ENCODE measurements around the gene STKLD1. TPM values are rescaled to one million over a fixed set of nuclear protein-coding genes. Genes with fewer than 3 reads are reported as not detected.
"Not testable (repeated sequence)": the region's sequence is repeated elsewhere in the genome, so short reads cannot be mapped to it uniquely, and the experiment has no call there.

Gene STKLD1
- total RNA-seq, 2 experiments from 2014 or later: 0.69 to 0.90 TPM

GRCh38 chr9:133389025-133389557 is 12.9 kb downstream of the STKLD1 start:
- Mint-ChIP-seq H3K4me3 (no peak overlapping the region), H3K4me1 (ENCODE audit: low read depth) (no peaks in the 10 kb centered on the region), H3K27me3 (peaks cover 10% of the 10 kb centered on the region), H3K9me3 (no peaks in the 10 kb centered on the region), H3K27ac (no peak overlapping the region), H3K36me3 (no peaks in the 10 kb centered on the region)
- DNase-seq: no peak
- intact Hi-C loops (cut with micrococcal nuclease): no loop called here
- ChIA-PET POLR2A (interaction anchor here (0.6 kb wide), 1 partner anchor 426 kb away, joined by 3 read pairs; no protein-coding TSS in a partner anchor), CTCF (no interaction called here)

- H3K27me3 Mint-ChIP-seq: peaks cover 10% of the 10 kb centered on the region
- no peak for DNase-seq
- H3K4me3 Mint-ChIP-seq: no peak overlapping the region
- no peaks in the 10 kb centered on the region for H3K4me1 Mint-ChIP-seq (ENCODE audit: low read depth)
- intact Hi-C loops (cut with micrococcal nuclease): no loop called here
- no peaks in the 10 kb centered on the region for H3K9me3 Mint-ChIP-seq
- H3K27ac Mint-ChIP-seq: no peak overlapping the region
- ChIA-PET CTCF (interaction anchor here (1.1 kb wide), 1 partner anchor 13 kb away, joined by 3 read pairs; the partner anchor contains the start of gene STKLD1), POLR2A (interaction anchor here (0.6 kb wide), 1 partner anchor 427 kb away, joined by 3 read pairs; no protein-coding TSS in a partner anchor)
- H3K36me3 Mint-ChIP-seq: no peaks in the 10 kb centered on the region
Measured at GRCh38 chr9:133389562-133389961, 13.4 kb downstream of the STKLD1 start.

- no peak for DNase-seq
- ChIA-PET CTCF (no interaction called here), POLR2A (no interaction called here)
- Mint-ChIP-seq H3K36me3 (no peaks in the 10 kb centered on the region), H3K9me3 (no peaks in the 10 kb centered on the region), H3K4me1 (ENCODE audit: low read depth) (no peaks in the 10 kb centered on the region), H3K27me3 (peaks cover 10% of the 10 kb centered on the region), H3K4me3 (no peak overlapping the region), H3K27ac (no peak overlapping the region)
- intact Hi-C loops (cut with micrococcal nuclease): no loop called here
Measured at GRCh38 chr9:133390713-133391112, 14.5 kb downstream of the STKLD1 start.

GRCh38 chr9:133391449-133391848 is 15.3 kb downstream of the STKLD1 start:
- CTCF ChIA-PET: not testable (repeated sequence)

GRCh38 chr9:133392308-133392707 is 16.1 kb downstream of the STKLD1 start:
- H3K36me3 Mint-ChIP-seq; H3K4me3 Mint-ChIP-seq; DNase-seq; CTCF ChIA-PET; H3K4me1 Mint-ChIP-seq (ENCODE audit: low read depth); H3K9me3 Mint-ChIP-seq; POLR2A ChIA-PET; intact Hi-C loops (cut with micrococcal nuclease); H3K27ac Mint-ChIP-seq: not testable (repeated sequence)
- peaks cover 10% of the 10 kb centered on the region for H3K27me3 Mint-ChIP-seq

More at GRCh38 chr9:133391449-133391848, 15.3 kb downstream of the STKLD1 start:
- H3K27ac Mint-ChIP-seq; intact Hi-C loops (cut with micrococcal nuclease); H3K4me1 Mint-ChIP-seq (ENCODE audit: low read depth); DNase-seq; POLR2A ChIA-PET; H3K9me3 Mint-ChIP-seq; H3K36me3 Mint-ChIP-seq; H3K4me3 Mint-ChIP-seq: not testable (repeated sequence)
- peaks cover 10% of the 10 kb centered on the region for H3K27me3 Mint-ChIP-seq

- ChIA-PET POLR2A (no interaction called here), CTCF (no interaction called here)
- H3K4me1 Mint-ChIP-seq (ENCODE audit: low read depth): no peaks in the 10 kb centered on the region
Measured at GRCh38 chr9:133393399-133393798, 17.2 kb downstream of the STKLD1 start.

GRCh38 chr9:133394687-133395271 is 18.6 kb downstream of the STKLD1 start:
- Mint-ChIP-seq H3K9me3 (no peaks in the 10 kb centered on the region), H3K27ac (no peak overlapping the region), H3K4me3 (no peak overlapping the region), H3K36me3 (no peaks in the 10 kb centered on the region), H3K27me3 (peaks cover 8% of the 10 kb centered on the region), H3K4me1 (ENCODE audit: low read depth) (no peaks in the 10 kb centered on the region)
- CTCF ChIA-PET: interaction anchor here (0.5 kb wide), 1 partner anchor 52 kb away, joined by 3 read pairs; no protein-coding TSS in a partner anchor
- intact Hi-C loops (cut with micrococcal nuclease): no loop called here
- DNase-seq: no peak
- POLR2A ChIA-PET: no interaction called here

More at GRCh38 chr9:133393399-133393798, 17.2 kb downstream of the STKLD1 start:
- intact Hi-C loops (cut with micrococcal nuclease): no loop called here
- Mint-ChIP-seq H3K36me3 (no peaks in the 10 kb centered on the region), H3K9me3 (no peaks in the 10 kb centered on the region), H3K27me3 (peaks cover 10% of the 10 kb centered on the region), H3K4me3 (no peak overlapping the region), H3K27ac (no peak overlapping the region)
- DNase-seq: no peak

GRCh38 chr9:133396952-133397351 is 20.8 kb downstream of the STKLD1 start:
- Mint-ChIP-seq H3K36me3 (no peaks in the 10 kb centered on the region), H3K27ac (no peak overlapping the region), H3K4me1 (ENCODE audit: low read depth) (no peaks in the 10 kb centered on the region), H3K9me3 (no peaks in the 10 kb centered on the region), H3K27me3 (no peaks in the 10 kb centered on the region), H3K4me3 (no peak overlapping the region)
- POLR2A ChIA-PET: no interaction called here
- CTCF ChIA-PET: interaction anchor here (0.9 to 1.3 kb wide), 2 partner anchors 20 to 211 kb away, joined by 3 read pairs; no protein-coding TSS in a partner anchor
- intact Hi-C loops (cut with micrococcal nuclease): no loop called here
- no peak for DNase-seq

GRCh38 chr9:133397370-133397769 is 21.2 kb downstream of the STKLD1 start:
- no peaks in the 10 kb centered on the region for H3K9me3 Mint-ChIP-seq
- H3K27me3 Mint-ChIP-seq: no peaks in the 10 kb centered on the region
- H3K4me3 Mint-ChIP-seq: no peak overlapping the region
- no peak overlapping the region for H3K27ac Mint-ChIP-seq
- CTCF ChIA-PET: interaction anchor here (0.9 to 1.3 kb wide), 2 partner anchors 20 to 211 kb away, joined by 3 read pairs; no protein-coding TSS in a partner anchor
- no peak for DNase-seq
- POLR2A ChIA-PET: no interaction called here
- no peaks in the 10 kb centered on the region for H3K4me1 Mint-ChIP-seq (ENCODE audit: low read depth)
- intact Hi-C loops (cut with micrococcal nuclease): no loop called here
- H3K36me3 Mint-ChIP-seq: no peaks in the 10 kb centered on the region

- Mint-ChIP-seq H3K9me3 (no peaks in the 10 kb centered on the region), H3K27ac (no peak overlapping the region), H3K4me1 (ENCODE audit: low read depth) (no peaks in the 10 kb centered on the region), H3K27me3 (no peaks in the 10 kb centered on the region), H3K36me3 (no peaks in the 10 kb centered on the region), H3K4me3 (no peak overlapping the region)
- intact Hi-C loops (cut with micrococcal nuclease): no loop called here
- ChIA-PET POLR2A (no interaction called here), CTCF (interaction anchor here (1.3 kb wide), 1 partner anchor 21 kb away, joined by 3 read pairs; no protein-coding TSS in a partner anchor)
- DNase-seq: no peak
Measured at GRCh38 chr9:133397895-133398294, 21.7 kb downstream of the STKLD1 start.

GRCh38 chr9:133400292-133400691 is 24.1 kb downstream of the STKLD1 start:
- intact Hi-C loops (cut with micrococcal nuclease): loop anchor here (5.0 to 10.0 kb wide), 3 partner anchors 45 to 215 kb away; partner anchors contain the start of genes SURF1 and SURF2
- no peak for DNase-seq
- POLR2A ChIA-PET: no interaction called here
- Mint-ChIP-seq H3K27me3 (no peaks in the 10 kb centered on the region), H3K4me3 (no peak overlapping the region), H3K9me3 (no peaks in the 10 kb centered on the region), H3K36me3 (peaks cover 5% of the 10 kb centered on the region), H3K27ac (no peak overlapping the region), H3K4me1 (ENCODE audit: low read depth) (peaks cover 4% of the 10 kb centered on the region)
- CTCF ChIA-PET: no interaction called here

- Mint-ChIP-seq H3K36me3 (peaks cover 17% of the 10 kb centered on the region), H3K9me3 (no peaks in the 10 kb centered on the region), H3K27ac (no peak overlapping the region), H3K4me3 (no peak overlapping the region), H3K27me3 (no peaks in the 10 kb centered on the region), H3K4me1 (ENCODE audit: low read depth) (peaks cover 4% of the 10 kb centered on the region)
- ChIA-PET POLR2A (interaction anchor here (0.7 to 1.5 kb wide), 2 partner anchors 25 to 53 kb away, joined by 3 to 5 read pairs; partner anchors contain the start of genes MED22 and RPL7A), CTCF (no interaction called here)
- intact Hi-C loops (cut with micrococcal nuclease): loop anchor here (5.0 to 10.0 kb wide), 3 partner anchors 47 to 217 kb away; partner anchors contain the start of genes SURF1 and SURF2
- DNase-seq: no peak
Measured at GRCh38 chr9:133401588-133401987, 25.4 kb downstream of the STKLD1 start.

Measured in activated CD4-positive, alpha-beta memory T cell treated with anti-CD3 and anti-CD28 coated beads for 36 hours (primary cell).